Measurements from ENCODE around the gene CBR1. TPM values are rescaled to one million over a fixed set of nuclear protein-coding genes. Genes with fewer than 3 reads are reported as not detected.

The CBR1 gene
- total and polyA plus RNA-seq, 2 of the 8 experiments (the other 6 are each of a cell fraction or from before 2014, with no cell fraction given) = 1.8 to 207 TPM

DNA sequence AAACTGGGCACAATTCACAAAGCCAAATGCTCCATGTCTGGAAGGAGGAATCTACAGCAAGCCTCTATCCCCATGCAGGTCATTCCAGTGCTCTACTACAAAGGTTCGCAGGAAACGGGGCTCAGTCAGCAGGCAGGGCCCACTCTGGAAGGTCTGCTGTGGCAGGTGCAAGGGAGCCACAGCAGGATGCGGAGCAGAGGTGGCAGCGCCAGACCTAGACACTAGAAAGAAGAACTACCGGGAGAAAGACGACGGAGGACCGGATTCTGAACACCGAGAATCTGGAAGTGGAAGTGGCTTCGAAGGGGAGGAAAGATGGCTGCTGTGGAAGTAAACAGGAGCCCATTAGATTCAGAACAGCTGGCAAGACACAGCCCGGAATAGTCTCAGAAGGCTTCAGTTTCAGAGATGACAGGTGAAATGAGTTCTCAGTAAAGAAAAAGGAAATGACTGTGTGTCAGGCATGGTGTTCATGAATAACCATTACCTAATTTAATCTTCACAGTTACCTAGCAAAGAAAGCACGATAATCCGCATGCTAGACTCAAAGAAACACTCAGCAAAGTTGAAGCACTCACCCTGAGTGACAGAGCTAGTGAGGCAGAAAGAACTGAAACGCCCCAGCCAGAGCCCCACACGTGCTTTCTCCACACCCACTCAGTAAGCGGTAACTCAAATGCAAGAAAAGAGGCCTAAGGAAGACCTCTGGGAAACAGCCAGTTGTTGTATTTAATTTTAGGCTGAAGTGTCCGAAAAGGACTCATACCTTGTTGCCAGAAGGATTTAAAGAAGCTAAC lies 30.9 kb upstream of the CBR1 start (continued):
- TF ChIP-seq, protein P1, sequence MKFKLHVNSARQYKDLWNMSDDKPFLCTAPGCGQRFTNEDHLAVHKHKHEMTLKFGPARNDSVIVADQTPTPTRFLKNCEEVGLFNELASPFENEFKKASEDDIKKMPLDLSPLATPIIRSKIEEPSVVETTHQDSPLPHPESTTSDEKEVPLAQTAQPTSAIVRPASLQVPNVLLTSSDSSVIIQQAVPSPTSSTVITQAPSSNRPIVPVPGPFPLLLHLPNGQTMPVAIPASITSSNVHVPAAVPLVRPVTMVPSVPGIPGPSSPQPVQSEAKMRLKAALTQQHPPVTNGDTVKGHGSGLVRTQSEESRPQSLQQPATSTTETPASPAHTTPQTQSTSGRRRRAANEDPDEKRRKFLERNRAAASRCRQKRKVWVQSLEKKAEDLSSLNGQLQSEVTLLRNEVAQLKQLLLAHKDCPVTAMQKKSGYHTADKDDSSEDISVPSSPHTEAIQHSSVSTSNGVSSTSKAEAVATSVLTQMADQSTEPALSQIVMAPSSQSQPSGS (IDR thresholded peaks at IDR 0.05; ENCODE audit: low read length) = no peak
- no peak for TF ChIP-seq SP2 (IDR thresholded peaks at IDR 0.05; ENCODE audit: low read length)
- TF ChIP-seq CTBP2 (IDR thresholded peaks at IDR 0.05; ENCODE audit: borderline replicate concordance, insufficient read depth, insufficient read length, low read length) = no peak
- TF ChIP-seq SIX5 (IDR thresholded peaks at IDR 0.05; ENCODE audit: low read depth, low read length) = no peak
- no peak for TF ChIP-seq CHD2 (IDR thresholded peaks at IDR 0.05; ENCODE audit: low read length)
- TF ChIP-seq KDM5A (IDR thresholded peaks at IDR 0.05; ENCODE audit: low read length) = no peak
- no peak for TF ChIP-seq POU5F1 (IDR thresholded peaks at IDR 0.05; ENCODE audit: low read depth, low read length)
- TF ChIP-seq KDM1A (IDR thresholded peaks at IDR 0.05; ENCODE audit: borderline replicate concordance, low read length) = no peak

All from H1 (cell line).